Endothelial cell of umbilical vein (primary cell): ENCODE data around the gene DISP2. TPM values are rescaled to one million over a fixed set of nuclear protein-coding genes. Genes with fewer than 3 reads are reported as not detected.

Experiments used
- BruUV-seq: library from RNA; stranded (reverse); fragments of 400-500 nt; replicated peaks from 2 replicates; lab custom pipeline; 2021; lab: Mats Ljungman, UMichigan
- CTCF ChIA-PET: fragments of 300-600, 350-600 bp; sonication (Branson Sonifier 250); formaldehyde crosslinking; loops from one replicate; lab custom pipeline; 2021; ENCODE audit warnings: antibody characterized with exemption, inconsistent platforms; lab: Charles Lee
- POLR2A ChIA-PET: fragments of 300-600, 350-600 bp; sonication (Branson Sonifier 250); formaldehyde crosslinking; loops from one replicate; lab custom pipeline; 2021; ENCODE audit warnings: antibody characterized with exemption, inconsistent platforms; lab: Charles Lee
- DNase-seq: peaks from one replicate; pipeline ENCODE4 v3.0.0-alpha.2; 2011; ENCODE audit warnings: low read depth, low spot score
- FAIRE-seq: peaks from 2 replicates; lab custom pipeline; 2011; peaks lifted over from hg19 to GRCh38; lab: Jason Lieb, UNC
- H2AFZ ChIP-seq: 2 replicates; pipeline ENCODE4 v1.6.0; 2012; ENCODE audit warnings: low read depth, low read length, control low read depth, inconsistent platforms
- H3K27ac ChIP-seq: 2 replicates; pipeline ENCODE4 v1.5.1; 2011; ENCODE audit warnings: low read depth, mild to moderate bottlenecking, control low read depth, low read length, moderate library complexity; ENCODE audit not compliant: insufficient read depth
- H3K27me3 ChIP-seq, 2 experiments: 2 replicates each; pipeline versions ENCODE4 v1.6.0 to v1.6.1; 2011; ENCODE audit warnings: low read length in 2 of 2, mixed read lengths in 1 of 2; ENCODE audit not compliant: control insufficient read depth in 2 of 2, insufficient read depth in 2 of 2
- H3K36me3 ChIP-seq, 2 experiments: 2 replicates in 1 of 2; 3 replicates in 1 of 2; pipeline ENCODE4 v1.5.1; 2011; ENCODE audit warnings: low read length in 2 of 2, mild to moderate bottlenecking in 1 of 2, moderate library complexity in 1 of 2; ENCODE audit not compliant: control insufficient read depth in 2 of 2, insufficient read depth in 2 of 2; ENCODE audit errors: extremely low read depth in 1 of 2
- H3K4me1 ChIP-seq: 3 replicates; pipeline ENCODE4 v1.5.1; 2011; ENCODE audit warnings: mild to moderate bottlenecking, low read length; ENCODE audit not compliant: control insufficient read depth, insufficient read depth; ENCODE audit errors: extremely low read depth
- H3K4me2 ChIP-seq: 2 replicates; pipeline ENCODE4 v1.6.1; 2011; ENCODE audit warnings: low read length, control low read depth, mixed read lengths; ENCODE audit not compliant: insufficient read depth
- H3K4me3 ChIP-seq, 3 experiments: fragments of 200-600 bp in 1 of 3; sonication (generic), shearing (Covaris generic) in 1 of 3; replicated peaks in 1 of 3; 2 replicates each; pipeline ENCODE4 v1.5.1; 2011 to 2016; ENCODE audit warnings: control low read depth in 3 of 3, low read length in 3 of 3, mild to moderate bottlenecking in 2 of 3, inconsistent platforms in 1 of 3, low read depth in 1 of 3, moderate library complexity in 1 of 3; ENCODE audit not compliant: insufficient read depth in 1 of 3
- H3K79me2 ChIP-seq: 2 replicates; pipeline ENCODE4 v1.6.0; 2012; ENCODE audit warnings: low read length, inconsistent platforms; ENCODE audit not compliant: control insufficient read depth, insufficient read depth
- H3K9ac ChIP-seq: replicated peaks from 2 replicates; pipeline ENCODE3; 2011; ENCODE audit warnings: low read length, control low read depth; ENCODE audit not compliant: insufficient read depth; ENCODE audit errors: extremely low read depth
- H3K9me1 ChIP-seq: replicated peaks from 3 replicates; pipeline ENCODE4 v1.6.0; 2011; ENCODE audit warnings: mild to moderate bottlenecking, low read length; ENCODE audit not compliant: control insufficient read depth, insufficient read depth; ENCODE audit errors: extremely low read depth
- H3K9me3 ChIP-seq: replicated peaks from 2 replicates; pipeline ENCODE4 v1.5.1; 2012; ENCODE audit warnings: low read length, inconsistent platforms; ENCODE audit not compliant: control insufficient read depth, insufficient read depth
- H4K20me1 ChIP-seq: replicated peaks from 2 replicates; pipeline ENCODE3; 2011; ENCODE audit warnings: mild to moderate bottlenecking, low read length; ENCODE audit not compliant: control insufficient read depth, insufficient read depth; ENCODE audit errors: extremely low read depth
- JUN ChIP-seq: IDR thresholded peaks from 2 replicates; pipeline ENCODE4 v1.6.1; 2011; ENCODE audit warnings: borderline replicate concordance, low read depth; ENCODE audit not compliant: insufficient read length, insufficient read depth
- POLR2A ChIP-seq: IDR thresholded peaks from 2 replicates; pipeline ENCODE4 v1.6.1; 2012; ENCODE audit warnings: low read depth, mild to moderate bottlenecking, control low read depth, low read length
- POLR2AphosphoS5 ChIP-seq: IDR thresholded peaks from 2 replicates; pipeline ENCODE4 v1.6.1; 2012; ENCODE audit warnings: low read depth, mild to moderate bottlenecking, control low read depth, low read length, moderate library complexity; ENCODE audit not compliant: insufficient read depth
- dilution Hi-C: fragments of 300-500 bp; cut with MboI; formaldehyde crosslinking; loops from one replicate; pipeline ENCODE4 v1.15.0; 2019; ENCODE audit warnings: low sequenced_read_pairs; ENCODE audit not compliant: extremely low pct_ligation_motif_present
- intact Hi-C: fragments of 100-400 bp; cut with micrococcal nuclease; formaldehyde crosslinking; loops from one replicate; pipeline ENCODE4 v1.10.0; 2022
- polyA plus RNA-seq, 4 experiments: library from polyadenylated mRNA; depleted of rRNA in 3 of 4; stranded (reverse) in 3 of 4; unstranded in 1 of 4; fragments of >200 nt; gene quantifications; 2 replicates each; pipeline versions ENCODE4 v1.2.1 to v1.2.3, GENCODE V29; 2011 to 2012; ENCODE audit warnings: missing spikeins in 1 of 4
- total RNA-seq: library from RNA; stranded (reverse); gene quantifications from 2 replicates; pipeline ENCODE4 v1.2.3, GENCODE V29; 2021

The DISP2 gene
- total and polyA plus RNA-seq, 2 donors (not counting 3 experiments of a cell fraction or from before 2014, with no cell fraction given) = 0.10 to 1.2 TPM

- intact Hi-C loops = loop anchor here (1.0 to 2.0 kb wide), 2 partner anchors 13 to 38 kb away; no protein-coding TSS in a partner anchor
- no peak for FAIRE-seq
- dilution Hi-C loops = no loop called here
- Histone ChIP-seq H3K27ac (no peak overlapping the region), H3K4me2 (no peak overlapping the region), H3K79me2 (peaks cover 29% of the 10 kb centered on the region), H3K4me1 (peaks cover 19% of the 10 kb centered on the region), H3K9me3 (no peaks in the 10 kb centered on the region), H4K20me1 (no peaks in the 10 kb centered on the region), H3K9me1 (no peaks in the 10 kb centered on the region), H3K36me3 (peaks cover 6 to 11% of the 10 kb centered on the region in 2 experiments), H3K4me3 (no peak overlapping the region), H2AFZ (peak overlapping the region; percentile 96), H3K9ac (no peak overlapping the region), H3K27me3 (no peaks in the 10 kb centered on the region)
- TF ChIP-seq POLR2AphosphoS5 (no peak), JUN (no peak)
- CTCF ChIA-PET = interaction anchor here (1.0 to 2.0 kb wide), 5 partner anchors 10 to 42 kb away, joined by 3 to 9 read pairs (median 6); no protein-coding TSS in a partner anchor
- no TSS peak for BruUV-seq
- POLR2A ChIA-PET = no interaction called here
- no peak for DNase-seq
These were observed 24.0 kb downstream of the DISP2 start for GRCh38 chr15:40381818-40382529.

- Histone ChIP-seq H3K9ac (peak within 1 kb of the TSS; percentile 83), H3K4me2 (peak within 1 kb of the TSS; percentile 91), H3K27ac (peak within 1 kb of the TSS; percentile 6), H3K4me3 (peak within 1 kb of the TSS; percentile 78 to 93 (median 87)), H3K4me1 (peaks cover 19% of the 10 kb centered on the region), H3K36me3 (peaks cover 9 to 17% of the 10 kb centered on the region in 2 experiments), H3K9me1 (no peaks in the 10 kb centered on the region), H4K20me1 (no peaks in the 10 kb centered on the region), H2AFZ (peak within 1 kb of the TSS; percentile 96), H3K9me3 (no peaks in the 10 kb centered on the region), H3K27me3 (no peaks in the 10 kb centered on the region), H3K79me2 (peaks cover 29% of the 10 kb centered on the region)
- DNase-seq (peak; percentile 87), FAIRE-seq (peak; percentile 98)
- ChIA-PET CTCF (interaction anchor here (1.0 to 2.0 kb wide), 6 partner anchors 9 to 43 kb away, joined by 3 to 9 read pairs (median 6); no protein-coding TSS in a partner anchor), POLR2A (interaction anchor here (0.6 kb wide), 1 partner anchor 25 kb away, joined by 3 read pairs; the partner anchor contains the start of gene DISP2)
- dilution Hi-C loops = no loop called here
- TF ChIP-seq POLR2A = peak; percentile 18
- peak; percentile 69 for TF ChIP-seq POLR2AphosphoS5
- TF ChIP-seq JUN = no peak
- intact Hi-C loops = loop anchor here (1.0 to 2.0 kb wide), 2 partner anchors 14 to 39 kb away; no protein-coding TSS in a partner anchor
- TSS peak; percentile 55 for BruUV-seq
These were observed 24.8 kb downstream of the DISP2 start, which contains the start of gene KNSTRN for GRCh38 chr15:40382580-40383456. Gene KNSTRN, plus strand, starts transcription at chr15:40382721. Its CDS starts 115 bp downstream, at chr15:40382836.
